ENCODE measurements around the gene SOS1. TPM values are rescaled to one million over a fixed set of nuclear protein-coding genes. Genes with fewer than 3 reads are reported as not detected.

Gene SOS1
- total RNA-seq, 1 experiment from 2014 or later = 28.7 TPM

DNA sequence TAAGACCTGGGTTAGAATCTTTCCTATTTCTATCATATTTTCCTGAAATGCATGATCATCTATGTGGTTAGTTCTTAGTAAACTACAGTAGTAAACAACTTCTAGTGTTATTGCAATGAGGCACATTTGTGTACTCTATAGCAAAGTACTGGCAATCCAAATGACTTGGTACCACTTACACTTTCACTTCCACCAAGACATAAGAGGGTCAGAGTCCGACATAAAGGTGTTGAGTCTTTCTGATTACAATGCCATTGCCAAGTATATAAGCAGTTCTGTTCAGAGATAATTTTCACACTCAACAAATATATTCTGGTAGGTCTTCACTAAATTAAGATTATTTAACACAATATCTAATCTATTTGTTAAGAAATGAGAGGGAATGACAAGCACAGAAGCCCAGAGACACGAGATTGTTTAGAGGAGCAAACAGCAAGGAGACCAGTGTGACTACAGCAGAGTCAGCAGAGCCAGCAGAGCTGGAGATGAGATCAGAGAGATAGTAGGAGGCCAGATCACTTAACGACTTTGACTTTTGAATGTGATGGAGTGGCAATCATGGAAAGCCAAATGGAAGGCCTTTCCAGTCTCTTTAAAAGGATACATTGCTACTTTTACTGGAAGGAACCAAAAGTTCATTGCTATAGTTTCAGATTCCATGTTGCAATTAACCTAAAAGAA, 27.5 kb downstream of the SOS1 start:
- ATAC-seq (no peak), DNase-seq (ENCODE audit: low read depth, low spot score) (no peak)
- in situ Hi-C loops (cut with HindIII; ENCODE audit: low pct_unique_long_range_greater_than_20kb, low sequenced_read_pairs) = no loop called here
- no peaks in the 10 kb centered on the region for H3K27me3 ChIP-seq (ENCODE audit: control insufficient read depth, insufficient read depth, low read length)
- no peaks in the 10 kb centered on the region for H3K9me3 ChIP-seq (ENCODE audit: control insufficient read depth, insufficient read depth, low read depth, low read length)
- no peak overlapping the region for H3K27ac ChIP-seq (ENCODE audit: low read length)
- TF ChIP-seq, protein P1, sequence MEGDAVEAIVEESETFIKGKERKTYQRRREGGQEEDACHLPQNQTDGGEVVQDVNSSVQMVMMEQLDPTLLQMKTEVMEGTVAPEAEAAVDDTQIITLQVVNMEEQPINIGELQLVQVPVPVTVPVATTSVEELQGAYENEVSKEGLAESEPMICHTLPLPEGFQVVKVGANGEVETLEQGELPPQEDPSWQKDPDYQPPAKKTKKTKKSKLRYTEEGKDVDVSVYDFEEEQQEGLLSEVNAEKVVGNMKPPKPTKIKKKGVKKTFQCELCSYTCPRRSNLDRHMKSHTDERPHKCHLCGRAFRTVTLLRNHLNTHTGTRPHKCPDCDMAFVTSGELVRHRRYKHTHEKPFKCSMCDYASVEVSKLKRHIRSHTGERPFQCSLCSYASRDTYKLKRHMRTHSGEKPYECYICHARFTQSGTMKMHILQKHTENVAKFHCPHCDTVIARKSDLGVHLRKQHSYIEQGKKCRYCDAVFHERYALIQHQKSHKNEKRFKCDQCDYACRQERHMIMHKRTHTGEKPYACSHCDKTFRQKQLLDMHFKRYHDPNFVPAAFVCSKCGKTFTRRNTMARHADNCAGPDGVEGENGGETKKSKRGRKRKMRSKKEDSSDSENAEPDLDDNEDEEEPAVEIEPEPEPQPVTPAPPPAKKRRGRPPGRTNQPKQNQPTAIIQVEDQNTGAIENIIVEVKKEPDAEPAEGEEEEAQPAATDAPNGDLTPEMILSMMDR (IDR thresholded peaks at IDR 0.05) = no peak
- TF ChIP-seq, protein P2, sequence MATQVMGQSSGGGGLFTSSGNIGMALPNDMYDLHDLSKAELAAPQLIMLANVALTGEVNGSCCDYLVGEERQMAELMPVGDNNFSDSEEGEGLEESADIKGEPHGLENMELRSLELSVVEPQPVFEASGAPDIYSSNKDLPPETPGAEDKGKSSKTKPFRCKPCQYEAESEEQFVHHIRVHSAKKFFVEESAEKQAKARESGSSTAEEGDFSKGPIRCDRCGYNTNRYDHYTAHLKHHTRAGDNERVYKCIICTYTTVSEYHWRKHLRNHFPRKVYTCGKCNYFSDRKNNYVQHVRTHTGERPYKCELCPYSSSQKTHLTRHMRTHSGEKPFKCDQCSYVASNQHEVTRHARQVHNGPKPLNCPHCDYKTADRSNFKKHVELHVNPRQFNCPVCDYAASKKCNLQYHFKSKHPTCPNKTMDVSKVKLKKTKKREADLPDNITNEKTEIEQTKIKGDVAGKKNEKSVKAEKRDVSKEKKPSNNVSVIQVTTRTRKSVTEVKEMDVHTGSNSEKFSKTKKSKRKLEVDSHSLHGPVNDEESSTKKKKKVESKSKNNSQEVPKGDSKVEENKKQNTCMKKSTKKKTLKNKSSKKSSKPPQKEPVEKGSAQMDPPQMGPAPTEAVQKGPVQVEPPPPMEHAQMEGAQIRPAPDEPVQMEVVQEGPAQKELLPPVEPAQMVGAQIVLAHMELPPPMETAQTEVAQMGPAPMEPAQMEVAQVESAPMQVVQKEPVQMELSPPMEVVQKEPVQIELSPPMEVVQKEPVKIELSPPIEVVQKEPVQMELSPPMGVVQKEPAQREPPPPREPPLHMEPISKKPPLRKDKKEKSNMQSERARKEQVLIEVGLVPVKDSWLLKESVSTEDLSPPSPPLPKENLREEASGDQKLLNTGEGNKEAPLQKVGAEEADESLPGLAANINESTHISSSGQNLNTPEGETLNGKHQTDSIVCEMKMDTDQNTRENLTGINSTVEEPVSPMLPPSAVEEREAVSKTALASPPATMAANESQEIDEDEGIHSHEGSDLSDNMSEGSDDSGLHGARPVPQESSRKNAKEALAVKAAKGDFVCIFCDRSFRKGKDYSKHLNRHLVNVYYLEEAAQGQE (IDR thresholded peaks at IDR 0.05; ENCODE audit: insufficient read depth in 1 of 2, low read depth in 2 of 2, low read length in 1 of 2) = no peak
- TF ChIP-seq SIN3A (IDR thresholded peaks at IDR 0.05; ENCODE audit: borderline replicate concordance, insufficient read depth, low read depth, low read length) = no peak
- TF ChIP-seq TCF7L2 (IDR thresholded peaks at IDR 0.05; ENCODE audit: low read depth, low read length) = no peak
- no peak for TF ChIP-seq POLR2AphosphoS5 (IDR thresholded peaks at IDR 0.05; ENCODE audit: low read depth, low read length)
- CTCF ChIA-PET = no interaction called here
- intact Hi-C loops (cut with micrococcal nuclease; ENCODE audit: unreplicated experiment) = no loop called here
- no peaks in the 10 kb centered on the region for H3K36me3 ChIP-seq (ENCODE audit: control insufficient read depth, insufficient read depth, low read length)
- H3K4me3 ChIP-seq (ENCODE audit: low read depth in 2 of 2, low read length in 2 of 2) = no peak overlapping the region
- POLR2A ChIA-PET = no interaction called here
- H3K4me1 ChIP-seq (ENCODE audit: control insufficient read depth, insufficient read depth, low read length) = no peaks in the 10 kb centered on the region; the same call in 1 of the 2 replicates
- BruUV-seq (replicated peaks) = no TSS peak

DNA sequence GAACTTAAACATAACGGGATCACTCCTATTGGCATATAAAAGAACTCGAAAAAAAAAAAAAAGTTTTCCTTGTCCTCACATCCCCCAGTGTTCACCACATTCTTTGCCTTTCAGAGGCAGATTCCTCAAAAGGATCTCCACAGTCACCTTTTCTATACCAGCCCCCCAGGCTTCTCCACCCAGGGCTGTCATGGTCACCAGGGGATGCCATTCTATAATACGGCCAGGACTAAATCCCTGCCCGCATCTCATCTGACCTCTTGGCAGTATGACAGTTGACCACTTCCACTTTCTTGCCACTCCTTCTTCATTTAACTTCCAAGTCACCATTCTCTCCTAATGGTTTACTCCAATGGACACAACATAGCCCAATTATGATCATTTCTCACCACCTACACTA, 29.3 kb downstream of the SOS1 start:
- no peak for DNase-seq (ENCODE audit: low read depth, low spot score)
- CTCF ChIA-PET = no interaction called here
- Histone ChIP-seq H3K4me1 (ENCODE audit: control insufficient read depth, insufficient read depth, low read length) (no peaks in the 10 kb centered on the region; the same call in 1 of the 2 replicates), H3K27ac (ENCODE audit: low read length) (no peak overlapping the region), H3K9me3 (ENCODE audit: control insufficient read depth, insufficient read depth, low read depth, low read length) (no peaks in the 10 kb centered on the region), H3K36me3 (ENCODE audit: control insufficient read depth, insufficient read depth, low read length) (no peaks in the 10 kb centered on the region), H3K27me3 (ENCODE audit: control insufficient read depth, insufficient read depth, low read length) (no peaks in the 10 kb centered on the region), H3K4me3 (ENCODE audit: low read depth in 2 of 2, low read length in 2 of 2) (no peak overlapping the region)
- in situ Hi-C loops (cut with HindIII; ENCODE audit: low pct_unique_long_range_greater_than_20kb, low sequenced_read_pairs) = no loop called here
- ATAC-seq = no peak
- POLR2A ChIA-PET = interaction anchor here (0.7 kb wide), 1 partner anchor 18 kb away, joined by 5 read pairs; no protein-coding TSS in a partner anchor
- TF ChIP-seq, protein P2 (IDR thresholded peaks at IDR 0.05; ENCODE audit: insufficient read depth in 1 of 2, low read depth in 2 of 2, low read length in 1 of 2) = no peak
- TF ChIP-seq SIN3A (IDR thresholded peaks at IDR 0.05; ENCODE audit: borderline replicate concordance, insufficient read depth, low read depth, low read length) (no peak), TCF7L2 (IDR thresholded peaks at IDR 0.05; ENCODE audit: low read depth, low read length) (no peak), POLR2AphosphoS5 (IDR thresholded peaks at IDR 0.05; ENCODE audit: low read depth, low read length) (no peak)
- TF ChIP-seq, protein P1 (IDR thresholded peaks at IDR 0.05) = no peak
- intact Hi-C loops (cut with micrococcal nuclease; ENCODE audit: unreplicated experiment) = no loop called here
- no TSS peak for BruUV-seq (replicated peaks)

All from Panc1 (cell line).